DMS53 treated with DMSO at 0.1 percent for 48 hours (cell line): ENCODE measurements around the gene ACTN1.

Experiments
- DNase-seq: peaks from one replicate; lab custom pipeline; 2025; ENCODE audit not compliant: unreplicated experiment; lab: John Stamatoyannopoulos, UW

The ACTN1 gene

DNA sequence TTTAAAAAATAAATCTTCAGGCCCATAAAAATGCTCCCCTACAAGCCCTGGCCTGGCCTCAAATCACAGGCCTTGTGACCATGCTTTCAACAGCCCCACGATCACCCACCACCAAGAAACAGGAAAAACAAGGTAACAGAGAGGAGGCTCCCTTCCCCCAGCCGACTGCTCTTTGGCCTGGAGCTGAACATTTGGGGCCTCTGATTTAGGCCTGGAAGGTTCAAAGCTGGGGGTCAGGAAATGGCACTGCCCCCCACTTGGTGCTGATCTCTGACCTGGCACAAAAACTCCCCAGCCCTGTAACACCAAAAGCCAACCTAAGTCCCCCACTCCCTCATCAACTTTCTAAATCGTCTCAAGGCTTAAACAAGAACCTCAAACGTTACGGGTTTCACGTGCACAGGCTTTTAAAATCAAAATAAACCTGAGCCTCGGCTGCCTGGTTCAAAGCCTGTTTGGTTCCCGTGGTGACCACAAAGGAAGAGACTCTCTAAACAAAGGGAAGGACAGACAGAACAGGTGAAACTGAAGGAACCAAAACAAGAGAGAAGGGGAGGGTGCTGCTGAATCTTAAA is 9.0 kb downstream of the ACTN1 start:
- DNase-seq: no peak

DNA sequence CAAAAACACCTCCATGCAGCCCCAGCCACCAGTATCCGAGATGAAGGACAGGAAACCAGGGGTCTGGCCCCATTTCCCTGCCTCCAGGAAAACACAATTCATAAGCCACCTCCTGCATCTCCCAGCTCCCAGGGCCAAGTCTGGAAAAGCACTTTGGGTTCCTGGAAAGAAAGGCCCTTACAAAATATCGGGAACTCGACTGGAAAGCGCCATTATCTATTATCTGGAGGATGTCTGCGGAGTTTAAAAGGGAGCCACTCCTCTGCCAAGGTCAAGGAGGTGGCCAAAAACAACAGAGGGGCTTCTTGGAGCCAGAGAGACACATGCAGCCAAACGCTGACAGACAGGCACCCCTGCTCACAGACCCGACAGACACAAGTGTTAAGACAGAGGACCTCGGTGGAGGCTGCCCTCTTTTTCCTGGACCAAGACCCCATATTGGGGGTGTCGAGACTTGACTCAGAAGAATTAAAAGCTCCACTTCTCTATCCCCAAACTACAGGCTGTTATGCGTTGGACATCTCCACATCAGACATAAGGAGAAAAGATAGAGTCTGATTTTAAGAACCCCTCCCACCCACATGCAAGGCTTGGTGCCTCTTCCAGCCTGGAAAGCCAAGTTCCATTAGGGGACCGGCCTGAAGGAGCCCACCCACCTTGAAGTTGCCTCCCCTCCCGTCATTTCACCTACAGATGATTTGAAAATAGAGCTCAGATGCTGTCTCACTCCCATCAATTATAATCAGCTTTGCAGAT is 9.6 kb downstream of the ACTN1 start:
- no peak for DNase-seq

DNA sequence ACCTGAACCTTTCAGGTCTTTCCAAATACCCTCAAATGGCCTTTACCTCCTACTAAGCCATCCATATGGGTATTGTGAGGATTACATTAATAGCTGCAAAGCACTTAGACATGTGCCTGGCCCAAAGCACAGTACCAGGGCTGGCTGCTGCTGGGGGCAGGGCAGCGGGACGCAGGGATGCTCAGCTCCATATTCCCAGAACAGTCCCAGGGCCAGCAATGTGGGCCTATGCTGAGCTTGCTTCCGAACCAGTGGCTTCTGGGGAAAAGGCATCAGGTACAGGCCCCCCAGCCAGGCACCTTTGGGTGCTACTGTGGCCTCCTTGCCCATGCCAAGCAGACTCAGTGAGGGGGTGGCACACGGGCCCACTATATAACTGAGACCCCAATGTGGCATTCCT is 10.4 kb downstream of the ACTN1 start:
- DNase-seq: no peak

DNA sequence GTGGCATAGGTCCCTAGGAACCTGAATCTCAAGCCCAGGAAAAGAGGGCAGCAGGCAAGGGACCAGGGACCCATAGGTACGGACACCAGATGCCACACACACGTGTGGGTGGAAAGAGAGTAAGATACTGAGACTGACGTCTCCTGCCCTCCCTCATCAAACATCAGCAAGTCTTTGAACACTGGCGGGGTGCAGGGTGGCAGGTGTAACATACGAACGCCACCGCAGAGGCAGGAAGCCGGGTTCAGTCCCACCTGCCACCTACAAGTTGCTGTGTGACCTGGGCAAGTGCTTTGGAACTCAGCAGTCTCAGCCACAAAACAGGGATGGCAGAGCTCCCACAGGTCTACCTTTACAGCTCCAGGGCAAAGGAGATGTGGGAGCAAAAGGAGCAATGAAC is 11.1 kb downstream of the ACTN1 start:
- DNase-seq: no peak

DNA sequence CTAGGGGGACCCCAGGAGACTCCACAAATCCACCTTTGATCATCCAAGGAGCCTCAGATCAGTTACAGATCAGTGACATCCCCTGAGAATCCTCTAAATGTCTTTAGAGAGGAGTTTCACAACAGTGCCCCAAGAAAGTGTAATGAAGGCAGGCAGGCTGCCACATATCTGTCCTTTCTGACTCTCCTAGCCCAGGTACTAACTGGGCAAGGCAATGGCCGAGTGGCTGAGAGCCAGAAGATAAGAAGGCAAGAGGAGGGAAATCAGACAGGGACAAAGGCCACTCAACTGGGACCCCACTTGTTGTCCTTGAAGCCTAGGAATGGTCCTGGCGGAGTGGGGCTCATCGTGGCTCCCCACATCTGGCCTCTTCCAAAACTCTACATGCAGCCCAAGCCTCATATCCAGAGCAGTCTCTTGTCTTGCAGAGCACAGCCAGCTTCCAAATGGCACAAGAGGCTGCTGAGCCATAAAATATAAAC is 11.6 kb downstream of the ACTN1 start:
- no peak for DNase-seq

DNA sequence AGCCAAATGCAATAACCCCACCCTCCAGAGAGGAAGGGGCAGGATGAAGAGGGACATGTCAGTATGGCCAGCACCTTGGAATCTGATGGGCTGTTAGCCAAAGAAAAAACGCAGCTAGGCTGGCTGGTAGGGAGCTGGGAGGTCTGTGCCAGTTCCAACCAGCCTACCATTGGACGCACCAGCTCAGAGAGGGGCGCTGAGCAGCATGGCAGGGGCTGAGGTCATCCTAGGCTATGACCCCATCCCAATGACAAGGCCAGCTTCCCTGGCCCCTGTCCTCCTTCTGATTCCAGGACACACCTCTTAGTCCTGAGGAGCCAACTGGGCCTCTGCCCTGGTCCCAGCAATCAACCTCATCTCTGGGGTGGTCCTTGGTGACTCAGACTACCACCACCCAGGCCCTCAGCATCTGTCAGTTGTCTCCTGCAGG is 12.2 kb downstream of the ACTN1 start:
- DNase-seq: no peak

DNA sequence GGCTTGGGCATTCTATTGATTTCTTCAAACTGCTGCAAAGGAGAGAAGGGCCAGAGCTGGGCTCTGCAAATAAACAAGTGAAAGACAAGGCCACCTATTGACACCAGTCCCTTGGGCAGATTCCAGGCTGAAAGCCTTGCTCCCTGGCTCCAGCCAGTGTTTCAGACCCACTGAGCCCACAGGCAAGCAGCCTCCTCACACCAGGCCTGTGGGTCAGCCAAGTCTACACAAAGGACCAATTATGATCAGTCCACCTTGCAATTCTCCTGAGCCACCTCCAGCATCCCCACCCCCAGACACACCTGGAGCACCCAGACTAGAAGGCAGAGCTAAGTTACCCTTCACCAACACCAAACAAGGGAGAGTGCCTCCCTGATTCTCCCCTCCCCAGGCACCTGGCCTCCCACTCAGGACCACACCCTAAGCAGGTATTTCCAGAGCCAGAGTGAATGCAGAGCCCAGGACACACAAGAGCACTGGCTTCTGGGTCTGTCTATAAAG is 13.8 kb downstream of the ACTN1 start:
- DNase-seq: no peak

GRCh38 chr14:68964300-68965093 is 14.6 kb downstream of the ACTN1 start:
- DNase-seq: no peak

DNA sequence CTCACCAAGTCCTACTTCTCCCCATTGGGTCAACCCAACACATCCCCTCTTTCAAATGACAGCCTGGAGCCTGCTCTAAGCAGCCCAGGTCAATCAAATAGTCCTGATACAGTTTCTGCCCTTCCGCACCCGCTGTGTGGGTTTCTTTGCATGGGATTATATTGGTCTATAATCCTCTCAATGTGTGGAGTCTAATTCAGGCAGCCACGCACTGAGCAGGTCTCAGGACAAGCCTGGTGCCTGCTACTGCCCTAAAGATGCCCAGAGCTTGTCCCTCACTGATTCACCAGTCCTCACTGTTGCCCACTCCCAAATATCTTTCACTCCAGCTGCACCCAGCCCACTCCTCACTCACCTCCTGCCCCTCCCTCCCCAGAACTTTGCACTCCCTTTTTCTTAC is 16.4 kb downstream of the ACTN1 start:
- DNase-seq: no peak

DNA sequence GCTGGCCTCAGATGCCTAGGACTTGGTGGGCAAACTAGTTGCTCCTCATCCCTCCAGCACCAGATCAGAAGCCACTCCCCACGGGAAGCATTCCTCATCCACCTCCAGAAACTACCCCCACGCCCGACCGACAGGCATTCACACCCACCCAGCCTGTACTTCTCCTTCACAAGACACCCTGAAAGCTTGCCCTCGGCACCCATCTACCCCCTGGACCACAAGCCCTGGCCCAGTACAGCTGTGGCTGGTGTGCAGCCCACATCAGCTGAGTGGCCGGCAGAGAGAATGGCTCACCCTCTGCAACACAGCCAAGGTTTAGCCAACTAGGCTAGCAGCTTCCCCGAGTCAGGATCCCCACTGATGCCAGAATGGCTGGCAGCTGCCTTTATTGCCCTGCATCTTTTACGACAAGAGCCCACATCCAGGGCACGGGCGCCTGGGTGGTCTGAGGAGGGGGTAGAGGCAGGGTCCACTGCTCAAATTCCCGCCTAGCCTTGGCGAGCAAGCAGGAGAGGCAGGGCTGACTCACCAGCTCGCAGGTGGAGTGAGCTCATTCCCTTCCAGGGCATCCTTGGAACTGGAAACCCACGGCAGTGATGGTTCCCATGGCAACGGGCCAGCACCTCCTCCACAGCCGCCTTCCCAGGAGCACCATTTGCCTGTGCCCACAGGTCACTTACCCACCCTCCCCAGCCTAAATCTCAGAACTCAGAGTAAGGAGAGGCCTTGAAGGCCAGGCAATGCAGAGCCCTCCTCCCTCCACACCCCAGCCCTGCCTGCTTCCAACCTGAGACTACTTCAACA is 17.1 kb downstream of the ACTN1 start:
- DNase-seq: no peak

- DNase-seq: no peak
Observed at GRCh38 chr14:68961361-68961760, 17.7 kb downstream of the ACTN1 start.

- DNase-seq: no peak
Observed at GRCh38 chr14:68960123-68960522, 19.0 kb downstream of the ACTN1 start.

- DNase-seq: no peak
Observed at GRCh38 chr14:68959035-68959434, 20.1 kb downstream of the ACTN1 start.

DNA sequence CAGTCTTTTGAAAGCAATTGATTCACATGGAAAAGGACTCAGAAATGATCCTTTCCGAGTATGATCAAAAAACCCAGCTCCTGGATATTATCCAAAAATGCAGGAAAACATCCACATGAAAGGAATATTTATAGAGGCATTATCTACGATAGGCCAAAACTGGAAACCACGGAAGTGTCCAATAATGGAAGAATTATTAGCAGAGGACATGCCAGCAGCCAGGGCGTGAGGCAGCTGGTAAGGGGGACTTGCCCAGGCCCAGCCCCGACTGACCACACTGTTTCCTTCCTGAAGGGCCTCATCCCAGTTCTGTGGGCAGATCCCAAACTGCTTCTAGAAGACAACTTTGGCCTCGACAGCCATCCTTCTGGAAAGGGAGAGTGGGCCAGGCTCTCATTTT is 20.5 kb downstream of the ACTN1 start:
- no peak for DNase-seq

DNA sequence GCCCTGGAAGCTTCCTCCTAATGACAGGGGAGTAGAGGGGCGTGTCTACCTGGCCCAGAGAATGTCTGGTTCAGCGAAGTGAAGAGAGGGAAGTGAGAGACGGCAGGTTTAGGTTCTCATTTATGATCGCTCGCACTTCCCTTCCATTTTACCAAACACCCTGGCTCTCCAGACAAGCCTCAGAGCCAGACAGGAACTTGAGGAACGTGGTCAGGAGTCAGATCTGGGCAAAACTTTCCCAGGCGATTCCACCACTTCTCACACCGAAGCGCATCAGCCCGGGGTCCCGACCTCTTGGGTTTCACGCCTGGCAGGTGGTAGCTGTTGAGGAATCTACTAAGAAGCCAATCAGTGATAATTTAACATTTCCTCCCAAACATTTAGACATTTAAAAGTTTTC is 21.3 kb downstream of the ACTN1 start:
- no peak for DNase-seq

- DNase-seq: no peak
Observed at GRCh38 chr14:68956724-68957123, 22.4 kb downstream of the ACTN1 start.

GRCh38 chr14:68955851-68956179 is 23.3 kb downstream of the ACTN1 start:
- no peak for DNase-seq

DNA sequence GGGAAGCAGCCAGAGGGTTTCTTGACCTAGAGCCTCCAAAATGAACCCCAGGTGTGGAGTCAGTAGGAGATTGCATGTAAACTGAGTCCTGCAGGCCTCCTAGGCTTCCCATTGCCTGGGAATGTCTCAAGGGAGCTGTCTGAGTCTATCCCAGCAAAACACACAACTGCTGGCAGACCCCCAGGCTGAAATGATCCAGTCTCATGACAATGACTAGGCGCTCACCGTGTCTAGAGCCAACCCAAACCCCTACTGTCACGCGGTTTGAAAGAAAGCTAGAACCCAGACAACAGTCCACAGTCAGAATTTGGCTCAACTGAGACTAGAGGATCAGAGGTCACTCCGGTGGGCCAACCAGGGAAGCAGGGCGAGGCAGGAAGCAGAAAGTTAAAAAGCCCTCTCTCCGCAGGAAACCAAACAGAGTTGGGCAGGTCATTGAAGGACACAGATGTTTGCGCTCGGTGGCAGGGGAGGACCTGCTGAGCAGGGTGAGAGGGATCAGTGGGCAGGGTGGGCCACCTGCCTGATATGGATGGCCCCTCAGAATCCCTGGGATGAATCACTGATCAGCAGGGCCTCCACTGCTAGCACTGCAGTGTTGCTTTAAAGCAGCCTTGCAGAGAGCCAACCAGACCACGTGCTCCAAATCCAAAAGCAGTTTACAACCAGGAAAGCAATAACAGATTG is 23.8 kb downstream of the ACTN1 start:
- DNase-seq: no peak

DNA sequence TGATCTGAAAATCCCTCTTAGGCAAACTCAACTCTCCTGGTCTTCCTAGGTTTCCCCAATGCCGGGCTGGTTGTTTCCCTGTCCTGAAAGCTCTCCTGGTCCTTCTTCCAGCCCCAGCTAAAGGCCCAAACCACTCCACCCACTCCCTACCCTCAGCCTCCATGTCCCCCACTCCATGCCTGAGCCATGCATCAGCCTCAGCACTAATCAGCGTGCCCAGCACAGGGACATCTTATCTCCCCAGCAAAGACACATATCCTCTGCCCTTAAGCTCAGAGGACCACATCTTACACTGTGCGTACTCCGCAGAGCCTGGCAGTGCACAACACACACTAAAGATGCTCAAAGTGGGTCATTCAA is 25.9 kb downstream of the ACTN1 start:
- no peak for DNase-seq

DNA sequence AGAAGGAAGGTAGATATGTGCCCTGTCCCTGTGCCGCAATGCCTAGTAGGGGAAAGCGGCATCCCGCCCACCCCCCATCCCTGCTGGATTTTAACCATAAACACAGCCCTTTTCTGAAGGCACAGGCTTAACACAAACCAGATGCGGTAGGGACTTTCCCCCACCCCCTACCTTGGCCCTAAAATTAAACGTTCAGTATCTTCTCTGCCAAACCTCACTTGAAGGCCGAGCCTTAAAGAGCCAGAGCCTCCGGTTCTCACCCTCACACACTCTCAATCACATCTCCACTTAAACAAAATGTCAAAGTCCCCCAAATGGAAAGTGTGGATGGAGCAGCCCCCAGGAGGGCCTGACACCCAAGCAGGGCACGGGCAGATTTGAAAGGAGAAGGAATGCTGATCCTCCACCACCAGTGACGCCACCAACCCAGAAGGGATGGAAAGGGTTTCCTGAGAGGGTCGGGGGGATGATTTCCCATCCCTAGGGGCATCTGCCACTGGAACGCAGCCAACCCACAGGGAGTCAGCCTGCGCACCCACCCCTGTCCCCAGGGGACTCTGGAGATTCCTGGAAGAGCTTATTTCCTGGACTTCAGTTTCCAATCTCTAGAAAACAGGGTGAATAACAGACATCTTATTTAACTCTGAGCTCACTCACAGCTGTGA is 26.4 kb downstream of the ACTN1 start:
- DNase-seq: no peak
